Activated naive CD8-positive, alpha-beta T cell treated with anti-CD3 and anti-CD28 coated beads, Interleukin-2, amount 10 ng/mL, durations not matched to agents 7 days and 5 days (primary cell): Measurements from ENCODE around the gene VOPP1. TPM values are rescaled to one million over a fixed set of nuclear protein-coding genes. Genes with fewer than 3 reads are reported as not detected.
A peak's percentile ranks its signal among the peaks of the same experiment; 100 is the strongest.

Source experiments
- ATAC-seq: fragments of 150-1000 bp; cut with Tn5 transposase; one replicate; pipeline ENCODE4 v1.10.0; 2021; ENCODE audit warnings: low read depth, moderate library complexity
- POLR2A ChIA-PET: fragments of 350-600 bp; sonication (Branson Sonifier 250); formaldehyde crosslinking; loops from one replicate; lab custom pipeline; 2021; ENCODE audit warnings: antibody characterized with exemption; lab: Charles Lee
- DNase-seq: peaks from one replicate; pipeline ENCODE4 v3.0.0; 2021
- H3K27ac Mint-ChIP-seq: one replicate; pipeline ENCODE4 v1.8.0; 2022; ENCODE audit warnings: mild to moderate bottlenecking, mixed read lengths
- H3K27me3 Mint-ChIP-seq: one replicate; pipeline ENCODE4 v1.8.0; 2022; ENCODE audit warnings: mild to moderate bottlenecking, moderate library complexity, mixed read lengths
- H3K36me3 Mint-ChIP-seq: one replicate; pipeline ENCODE4 v1.8.0; 2021; ENCODE audit warnings: mild to moderate bottlenecking, mixed read lengths
- H3K4me1 Mint-ChIP-seq: one replicate; pipeline ENCODE4 v1.8.0; 2021; ENCODE audit warnings: mixed read lengths
- H3K4me3 Mint-ChIP-seq: one replicate; pipeline ENCODE4 v1.8.0; 2022; ENCODE audit warnings: mild to moderate bottlenecking, moderate library complexity, mixed read lengths
- H3K9me3 Mint-ChIP-seq: one replicate; pipeline ENCODE4 v1.8.0; 2021; ENCODE audit warnings: mixed read lengths
- total RNA-seq, 2 experiments: library from RNA; stranded (reverse); gene quantifications; one replicate each; pipeline ENCODE4 v1.2.3, GENCODE V29; 2021

The VOPP1 gene
- total RNA-seq, 2 experiments from 2014 or later, result 50.0 to 50.1 TPM

DNA sequence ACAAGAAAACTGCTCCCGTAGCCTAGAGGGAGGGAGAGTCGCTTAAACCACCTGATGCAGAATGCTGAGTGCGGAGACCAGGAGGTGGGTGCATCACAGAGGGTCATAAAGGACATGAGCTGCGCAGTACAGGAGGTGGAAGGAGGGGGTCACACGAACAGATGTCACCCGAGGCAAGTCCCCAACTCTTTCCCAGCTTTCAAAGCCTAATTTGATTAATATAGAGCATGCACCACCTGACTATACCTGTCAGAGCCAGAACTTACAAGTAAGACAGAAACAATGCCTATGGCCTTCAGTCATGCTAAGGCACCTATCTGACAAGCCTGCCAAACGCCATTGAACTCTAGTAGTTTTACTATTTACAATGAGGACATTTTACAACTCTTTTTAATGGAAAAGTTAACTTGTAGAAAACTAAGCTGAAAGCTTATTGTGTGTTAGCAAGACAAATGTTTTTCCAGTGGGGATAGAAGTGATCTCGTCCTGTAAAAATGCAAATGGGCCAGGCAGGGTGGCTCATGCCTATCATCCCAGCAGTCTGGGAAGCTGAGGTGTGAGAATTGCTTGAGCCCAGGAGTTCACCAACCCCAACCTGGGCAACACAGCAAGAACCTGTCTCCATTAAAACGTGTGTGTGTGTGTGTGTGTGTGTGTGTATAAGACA lies 1.1 kb upstream of the VOPP1 start:
- Mint-ChIP-seq H3K27me3 (peaks cover 2% of the 10 kb centered on the region), H3K4me3 (peak overlapping the region; percentile 89), H3K27ac (peak overlapping the region; percentile 90), H3K36me3 (peaks cover under 1% of the 10 kb centered on the region), H3K9me3 (no peaks in the 10 kb centered on the region), H3K4me1 (peaks cover 46% of the 10 kb centered on the region)
- ATAC-seq, result no peak
- POLR2A ChIA-PET, result interaction anchor here (0.6 to 6.0 kb wide), 5 partner anchors 40 to 814 kb away, joined by 4 to 47 read pairs (median 5); partner anchors contain the start of genes CHCHD2, LANCL2 and SEC61G
- DNase-seq, result no peak

- peak; percentile 21 for ATAC-seq
- H3K36me3 Mint-ChIP-seq, result no peaks in the 10 kb centered on the region
- H3K27me3 Mint-ChIP-seq, result no peaks in the 10 kb centered on the region
- peak overlapping the region; percentile 76 for H3K27ac Mint-ChIP-seq
- H3K9me3 Mint-ChIP-seq, result no peaks in the 10 kb centered on the region
- POLR2A ChIA-PET, result interaction anchor here (1.4 to 6.0 kb wide), 3 partner anchors 38 to 535 kb away, joined by 5 to 47 read pairs (median 9); partner anchors contain the start of genes CHCHD2 and LANCL2
- peak overlapping the region; percentile 87 for H3K4me3 Mint-ChIP-seq
- peak; percentile 72 for DNase-seq
- peaks cover 53% of the 10 kb centered on the region for H3K4me1 Mint-ChIP-seq
These were observed 558 bp downstream of the VOPP1 start for GRCh38 chr7:55571511-55572377.

DNA sequence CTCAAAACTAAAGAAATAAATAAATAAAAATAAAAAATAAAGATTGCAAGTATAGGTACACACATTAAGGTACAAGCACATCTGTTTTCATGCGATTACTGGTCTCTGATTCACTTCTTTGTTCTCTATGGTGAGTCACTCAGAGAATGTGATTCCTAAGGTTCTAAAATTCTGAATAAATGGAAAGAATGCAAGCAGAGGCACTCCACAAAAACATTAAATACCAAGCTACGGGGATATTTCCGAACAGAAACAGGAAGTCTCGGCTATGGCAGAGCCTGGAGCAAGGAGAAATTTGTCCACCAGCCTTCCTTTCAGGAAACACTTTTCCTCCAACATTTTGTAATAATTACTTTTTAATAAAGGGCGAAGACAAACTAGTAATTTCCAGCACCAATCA lies 1.4 kb downstream of the VOPP1 start:
- ATAC-seq (no peak), DNase-seq (no peak)
- H3K4me1 Mint-ChIP-seq, result peaks cover 55% of the 10 kb centered on the region
- POLR2A ChIA-PET, result interaction anchor here (0.9 to 6.0 kb wide), 2 partner anchors 37 to 205 kb away, joined by 3 to 47 read pairs; no protein-coding TSS in a partner anchor
- peak overlapping the region; percentile 87 for H3K4me3 Mint-ChIP-seq
- H3K36me3 Mint-ChIP-seq, result peaks cover under 1% of the 10 kb centered on the region
- H3K9me3 Mint-ChIP-seq, result no peaks in the 10 kb centered on the region
- H3K27me3 Mint-ChIP-seq, result no peaks in the 10 kb centered on the region
- H3K27ac Mint-ChIP-seq, result no peak overlapping the region

GRCh38 chr7:55570218-55570873 lies 2.0 kb downstream of the VOPP1 start:
- H3K4me1 Mint-ChIP-seq, result peaks cover 54% of the 10 kb centered on the region
- H3K36me3 Mint-ChIP-seq, result peaks cover 3% of the 10 kb centered on the region
- no peak for DNase-seq
- peak overlapping the region; percentile 44 for H3K27ac Mint-ChIP-seq
- POLR2A ChIA-PET, result interaction anchor here (0.9 to 6.0 kb wide), 2 partner anchors 37 to 205 kb away, joined by 3 to 47 read pairs; no protein-coding TSS in a partner anchor
- H3K9me3 Mint-ChIP-seq, result no peaks in the 10 kb centered on the region
- peak overlapping the region; percentile 69 for H3K4me3 Mint-ChIP-seq
- no peak for ATAC-seq
- no peaks in the 10 kb centered on the region for H3K27me3 Mint-ChIP-seq

DNA sequence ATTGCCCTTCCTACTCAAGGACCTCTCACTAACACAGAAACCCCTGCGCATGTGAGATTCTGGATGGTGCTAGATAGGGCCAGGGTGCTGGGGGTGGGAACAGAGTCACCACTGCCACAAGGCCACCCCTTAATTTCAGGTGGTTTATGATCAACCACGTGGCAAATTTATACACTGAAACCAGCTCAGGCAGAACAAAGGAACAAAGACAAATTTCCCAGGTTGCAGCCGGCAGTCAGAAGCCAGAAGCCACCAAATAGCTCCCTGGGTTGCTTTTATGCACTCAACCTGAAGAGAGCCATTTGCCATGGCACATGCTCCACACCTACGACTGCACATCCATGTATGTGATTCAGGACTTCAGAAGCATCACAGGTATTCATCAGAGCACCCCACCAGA lies 2.5 kb downstream of the VOPP1 start:
- DNase-seq (no peak), ATAC-seq (no peak)
- Mint-ChIP-seq H3K27ac (peak overlapping the region; percentile 44), H3K4me1 (peaks cover 52% of the 10 kb centered on the region), H3K27me3 (no peaks in the 10 kb centered on the region), H3K4me3 (peak overlapping the region; percentile 69), H3K36me3 (peaks cover 3% of the 10 kb centered on the region), H3K9me3 (no peaks in the 10 kb centered on the region)
- POLR2A ChIA-PET, result interaction anchor here (0.9 to 6.0 kb wide), 2 partner anchors 36 to 204 kb away, joined by 3 to 47 read pairs; no protein-coding TSS in a partner anchor

DNA sequence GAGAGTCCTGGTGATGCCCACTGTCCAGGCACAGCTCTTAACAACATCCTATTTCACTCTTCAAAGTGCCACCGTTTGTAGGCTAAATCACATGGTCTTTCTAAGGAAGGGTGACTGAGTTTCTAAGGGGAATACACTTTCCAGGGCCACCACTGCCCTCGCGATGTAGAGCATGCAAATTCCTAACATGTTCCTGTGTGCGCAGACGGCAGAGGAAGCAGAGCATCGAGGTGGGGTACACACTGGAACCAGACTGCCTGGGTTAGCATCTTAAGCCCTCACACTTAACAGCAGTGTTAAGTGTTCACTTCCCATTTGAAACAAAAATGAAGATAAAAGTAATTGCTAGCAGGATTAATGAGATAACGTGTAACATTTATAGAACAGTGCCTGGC lies 3.0 kb downstream of the VOPP1 start:
- no peaks in the 10 kb centered on the region for H3K27me3 Mint-ChIP-seq
- POLR2A ChIA-PET, result interaction anchor here (6.0 kb wide), 1 partner anchor 36 kb away, joined by 47 read pairs; no protein-coding TSS in a partner anchor
- DNase-seq, result no peak
- peak overlapping the region; percentile 69 for H3K4me3 Mint-ChIP-seq
- peaks cover 3% of the 10 kb centered on the region for H3K36me3 Mint-ChIP-seq
- peaks cover 51% of the 10 kb centered on the region for H3K4me1 Mint-ChIP-seq
- peak overlapping the region; percentile 4 for H3K27ac Mint-ChIP-seq
- no peaks in the 10 kb centered on the region for H3K9me3 Mint-ChIP-seq
- ATAC-seq, result no peak

- no peak overlapping the region for H3K27ac Mint-ChIP-seq
- H3K36me3 Mint-ChIP-seq, result peaks cover 3% of the 10 kb centered on the region
- no peaks in the 10 kb centered on the region for H3K27me3 Mint-ChIP-seq
- ATAC-seq (no peak), DNase-seq (no peak)
- POLR2A ChIA-PET, result interaction anchor here (6.0 kb wide), 1 partner anchor 35 kb away, joined by 47 read pairs; no protein-coding TSS in a partner anchor
- peaks cover 45% of the 10 kb centered on the region for H3K4me1 Mint-ChIP-seq
- H3K9me3 Mint-ChIP-seq, result no peaks in the 10 kb centered on the region
- no peak overlapping the region for H3K4me3 Mint-ChIP-seq
These were observed 3.6 kb downstream of the VOPP1 start for GRCh38 chr7:55568613-55569268.

- Mint-ChIP-seq H3K27ac (no peak overlapping the region), H3K36me3 (peaks cover 4% of the 10 kb centered on the region), H3K9me3 (no peaks in the 10 kb centered on the region), H3K4me3 (no peak overlapping the region), H3K4me1 (peaks cover 36% of the 10 kb centered on the region), H3K27me3 (no peaks in the 10 kb centered on the region)
- POLR2A ChIA-PET, result no interaction called here
- no peak for ATAC-seq
- no peak for DNase-seq
These were observed 4.7 kb downstream of the VOPP1 start for GRCh38 chr7:55567571-55567970.

DNA sequence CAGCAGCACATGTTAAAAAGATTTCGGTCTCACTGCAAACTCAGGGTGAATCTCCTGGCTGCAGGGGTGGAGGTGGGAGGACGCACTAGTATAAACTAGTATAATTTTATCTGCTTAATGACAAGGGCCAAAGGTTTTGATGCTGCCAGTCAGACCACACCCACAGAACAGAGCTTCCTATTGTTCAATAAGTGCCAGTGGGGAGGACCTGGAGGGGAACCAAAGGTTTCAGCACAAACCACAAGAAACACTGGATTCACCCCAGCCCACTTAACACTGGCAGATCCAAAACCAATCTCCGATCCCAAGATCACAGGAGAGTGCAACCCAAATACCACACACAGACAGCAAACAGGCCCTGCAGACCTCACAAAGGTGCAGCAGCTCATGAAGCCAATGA lies 6.6 kb downstream of the VOPP1 start:
- DNase-seq, result no peak
- POLR2A ChIA-PET, result no interaction called here
- Mint-ChIP-seq H3K4me3 (no peak overlapping the region), H3K9me3 (no peaks in the 10 kb centered on the region), H3K4me1 (peaks cover 39% of the 10 kb centered on the region), H3K27me3 (no peaks in the 10 kb centered on the region), H3K27ac (no peak overlapping the region), H3K36me3 (peaks cover 12% of the 10 kb centered on the region)
- ATAC-seq, result no peak

- ATAC-seq (no peak), DNase-seq (no peak)
- H3K9me3 Mint-ChIP-seq, result no peaks in the 10 kb centered on the region
- no peaks in the 10 kb centered on the region for H3K27me3 Mint-ChIP-seq
- POLR2A ChIA-PET, result no interaction called here
- H3K4me1 Mint-ChIP-seq, result peaks cover 24% of the 10 kb centered on the region
- no peak overlapping the region for H3K27ac Mint-ChIP-seq
- H3K4me3 Mint-ChIP-seq, result no peak overlapping the region
- peaks cover 12% of the 10 kb centered on the region for H3K36me3 Mint-ChIP-seq
These were observed 8.5 kb downstream of the VOPP1 start for GRCh38 chr7:55563596-55564325.

GRCh38 chr7:55561690-55562089 lies 10.6 kb downstream of the VOPP1 start:
- POLR2A ChIA-PET, result no interaction called here
- ATAC-seq, result no peak
- peaks cover 25% of the 10 kb centered on the region for H3K4me1 Mint-ChIP-seq
- DNase-seq, result no peak
- no peak overlapping the region for H3K27ac Mint-ChIP-seq
- no peak overlapping the region for H3K4me3 Mint-ChIP-seq
- H3K27me3 Mint-ChIP-seq, result no peaks in the 10 kb centered on the region
- H3K9me3 Mint-ChIP-seq, result no peaks in the 10 kb centered on the region
- H3K36me3 Mint-ChIP-seq, result peaks cover 12% of the 10 kb centered on the region
